ENCODE data around the gene CSPG4.
A peak's percentile ranks its signal among the peaks of the same experiment; 100 is the strongest.

Gene CSPG4

GRCh38 chr15:75662823-75663519, 49.7 kb downstream of the CSPG4 start:
- H3K27ac Mint-ChIP-seq: no peak overlapping the region

GRCh38 chr15:75661756-75662140, 50.9 kb downstream of the CSPG4 start:
- Mint-ChIP-seq H3K36me3 (ENCODE audit: low read depth) (no peaks in the 10 kb centered on the region), H3K4me3 (no peak overlapping the region), H3K27me3 (no peaks in the 10 kb centered on the region), H3K9me3 (no peaks in the 10 kb centered on the region), H3K27ac (no peak overlapping the region), H3K4me1 (ENCODE audit: low read depth) (no peaks in the 10 kb centered on the region)

More at GRCh38 chr15:75662823-75663519, 49.7 kb downstream of the CSPG4 start:
- Mint-ChIP-seq H3K4me1 (ENCODE audit: low read depth) (no peaks in the 10 kb centered on the region), H3K9me3 (no peaks in the 10 kb centered on the region), H3K36me3 (ENCODE audit: low read depth) (no peaks in the 10 kb centered on the region), H3K27me3 (no peaks in the 10 kb centered on the region), H3K4me3 (no peak overlapping the region)

- Mint-ChIP-seq H3K4me1 (ENCODE audit: low read depth) (no peaks in the 10 kb centered on the region), H3K4me3 (no peak overlapping the region), H3K27ac (no peak overlapping the region), H3K27me3 (no peaks in the 10 kb centered on the region), H3K9me3 (no peaks in the 10 kb centered on the region), H3K36me3 (ENCODE audit: low read depth) (no peaks in the 10 kb centered on the region)
These were observed 51.4 kb downstream of the CSPG4 start for GRCh38 chr15:75661100-75661755.

- no peak overlapping the region for H3K27ac Mint-ChIP-seq
- H3K4me1 Mint-ChIP-seq (ENCODE audit: low read depth): no peaks in the 10 kb centered on the region
- H3K36me3 Mint-ChIP-seq (ENCODE audit: low read depth): no peaks in the 10 kb centered on the region
- no peaks in the 10 kb centered on the region for H3K27me3 Mint-ChIP-seq
- no peaks in the 10 kb centered on the region for H3K9me3 Mint-ChIP-seq
- no peak overlapping the region for H3K4me3 Mint-ChIP-seq
These were observed 52.6 kb downstream of the CSPG4 start for GRCh38 chr15:75659928-75660645.

DNA sequence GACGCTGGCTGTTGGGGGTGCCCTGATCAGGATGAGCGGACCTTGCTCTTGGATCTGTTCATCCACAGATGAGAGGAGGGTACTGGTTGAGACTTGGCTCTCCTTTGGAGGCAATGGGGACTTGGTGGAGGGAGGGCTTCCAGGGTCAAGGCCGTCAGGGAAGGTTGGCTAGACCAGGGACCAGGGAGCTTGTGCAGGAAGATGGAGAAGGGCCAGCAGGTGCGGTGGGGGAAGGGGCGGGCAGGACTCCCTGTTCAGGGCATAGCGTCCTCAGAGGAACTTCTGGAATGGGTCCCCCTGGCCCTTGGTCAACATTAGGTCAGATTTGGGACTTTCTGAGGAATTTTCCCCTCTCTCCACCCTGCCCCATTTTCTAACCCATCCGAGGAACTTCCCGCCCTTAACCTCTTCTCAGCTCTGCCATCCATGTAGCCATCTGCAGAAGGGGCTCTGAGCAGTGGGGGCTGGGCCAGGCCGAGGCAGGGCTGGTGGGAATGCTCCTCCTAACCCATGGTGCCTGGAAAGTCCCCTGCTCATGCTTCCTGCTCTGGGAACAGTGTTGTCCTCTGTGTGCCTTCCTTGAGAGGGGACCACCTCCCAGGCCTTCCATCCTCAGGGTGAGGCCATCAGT, 53.4 kb downstream of the CSPG4 start:
- H3K4me3 Mint-ChIP-seq: no peak overlapping the region
- no peaks in the 10 kb centered on the region for H3K4me1 Mint-ChIP-seq (ENCODE audit: low read depth)
- no peaks in the 10 kb centered on the region for H3K9me3 Mint-ChIP-seq
- H3K27me3 Mint-ChIP-seq: no peaks in the 10 kb centered on the region
- H3K27ac Mint-ChIP-seq: no peak overlapping the region
- H3K36me3 Mint-ChIP-seq (ENCODE audit: low read depth): no peaks in the 10 kb centered on the region

DNA sequence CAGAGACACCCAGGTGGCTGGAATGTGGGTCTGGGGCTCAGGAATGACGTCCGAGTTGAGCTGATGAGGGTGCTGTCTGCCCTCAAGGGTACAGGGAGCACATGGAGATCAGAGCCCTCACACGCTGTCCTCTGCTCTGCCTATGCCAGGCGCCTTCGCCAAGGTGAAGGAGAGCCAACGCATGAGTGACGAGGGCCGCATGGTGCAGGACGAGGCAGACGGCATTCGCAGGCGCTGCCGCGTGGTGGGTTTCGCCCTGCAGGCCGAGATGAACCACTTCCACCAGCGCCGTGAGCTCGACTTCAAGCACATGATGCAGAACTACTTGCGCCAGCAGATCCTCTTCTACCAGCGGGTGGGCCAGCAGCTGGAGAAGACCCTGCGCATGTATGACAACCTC, 55.8 kb downstream of the CSPG4 start:
- no peak overlapping the region for H3K27ac Mint-ChIP-seq
- H3K4me1 Mint-ChIP-seq (ENCODE audit: low read depth): peaks cover 3% of the 10 kb centered on the region
- no peak overlapping the region for H3K4me3 Mint-ChIP-seq
- H3K36me3 Mint-ChIP-seq (ENCODE audit: low read depth): no peaks in the 10 kb centered on the region
- H3K9me3 Mint-ChIP-seq: no peaks in the 10 kb centered on the region
- no peaks in the 10 kb centered on the region for H3K27me3 Mint-ChIP-seq

DNA sequence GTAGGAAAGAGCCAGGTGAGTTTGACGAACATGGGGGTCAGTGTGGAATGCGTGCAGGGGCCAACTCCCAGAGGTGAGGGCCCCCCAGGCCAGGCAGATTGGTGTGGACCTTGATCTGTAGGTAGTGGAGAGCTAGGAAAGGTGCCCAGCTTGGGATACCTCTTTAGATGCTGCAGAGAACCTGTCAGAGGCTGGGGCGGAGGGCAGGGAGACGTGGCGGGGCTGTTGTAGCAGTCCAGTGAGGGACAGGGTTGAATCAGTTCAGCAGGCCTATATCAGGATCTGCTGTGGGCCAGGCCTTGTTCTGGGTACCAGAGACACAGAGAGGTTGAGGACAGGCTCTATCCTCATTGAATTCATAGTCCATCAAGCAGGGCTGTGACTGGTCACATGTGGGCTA, 56.3 kb downstream of the CSPG4 start:
- no peak overlapping the region for H3K4me3 Mint-ChIP-seq
- H3K4me1 Mint-ChIP-seq (ENCODE audit: low read depth): peaks cover 8% of the 10 kb centered on the region
- no peak overlapping the region for H3K27ac Mint-ChIP-seq
- no peaks in the 10 kb centered on the region for H3K9me3 Mint-ChIP-seq
- no peaks in the 10 kb centered on the region for H3K27me3 Mint-ChIP-seq
- H3K36me3 Mint-ChIP-seq (ENCODE audit: low read depth): no peaks in the 10 kb centered on the region

DNA sequence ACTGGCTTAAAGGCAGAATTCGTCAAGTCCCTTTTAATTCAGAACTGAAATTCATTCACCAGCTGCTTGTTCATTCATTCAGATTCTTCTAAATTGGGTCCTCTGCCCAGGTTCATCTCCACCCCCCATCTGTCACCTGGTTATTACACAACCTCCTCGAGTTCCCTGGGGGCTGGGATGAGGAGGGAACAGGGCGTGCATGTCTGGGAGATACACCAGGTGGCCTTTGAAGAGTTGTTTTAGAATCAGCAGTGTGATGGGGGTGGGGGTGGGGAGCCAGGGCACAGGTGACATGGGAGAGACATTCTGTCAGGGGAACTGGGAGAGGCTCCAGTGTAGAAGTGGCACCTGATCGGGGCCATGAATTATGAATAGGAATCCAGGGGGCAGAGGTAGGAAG, 56.7 kb downstream of the CSPG4 start:
- Mint-ChIP-seq H3K27ac (no peak overlapping the region), H3K27me3 (no peaks in the 10 kb centered on the region), H3K9me3 (no peaks in the 10 kb centered on the region), H3K4me1 (ENCODE audit: low read depth) (peaks cover 12% of the 10 kb centered on the region), H3K36me3 (ENCODE audit: low read depth) (no peaks in the 10 kb centered on the region), H3K4me3 (no peak overlapping the region)

- Mint-ChIP-seq H3K27me3 (no peaks in the 10 kb centered on the region), H3K9me3 (no peaks in the 10 kb centered on the region), H3K4me3 (no peak overlapping the region), H3K4me1 (ENCODE audit: low read depth) (peaks cover 25% of the 10 kb centered on the region), H3K27ac (no peak overlapping the region), H3K36me3 (ENCODE audit: low read depth) (no peaks in the 10 kb centered on the region)
These were observed 58.3 kb downstream of the CSPG4 start for GRCh38 chr15:75654201-75654907.

GRCh38 chr15:75653347-75653913, 59.2 kb downstream of the CSPG4 start:
- no peak overlapping the region for H3K27ac Mint-ChIP-seq
- no peak overlapping the region for H3K4me3 Mint-ChIP-seq
- H3K9me3 Mint-ChIP-seq: no peaks in the 10 kb centered on the region
- peaks cover 25% of the 10 kb centered on the region for H3K4me1 Mint-ChIP-seq (ENCODE audit: low read depth)
- H3K27me3 Mint-ChIP-seq: no peaks in the 10 kb centered on the region
- H3K36me3 Mint-ChIP-seq (ENCODE audit: low read depth): no peaks in the 10 kb centered on the region

GRCh38 chr15:75651810-75652543, 60.7 kb downstream of the CSPG4 start:
- H3K4me1 Mint-ChIP-seq (ENCODE audit: low read depth): peaks cover 25% of the 10 kb centered on the region
- H3K27me3 Mint-ChIP-seq: peaks cover under 1% of the 10 kb centered on the region
- H3K9me3 Mint-ChIP-seq: no peaks in the 10 kb centered on the region
- H3K27ac Mint-ChIP-seq: peak overlapping the region; percentile 28
- no peak overlapping the region for H3K4me3 Mint-ChIP-seq
- no peaks in the 10 kb centered on the region for H3K36me3 Mint-ChIP-seq (ENCODE audit: low read depth)

DNA sequence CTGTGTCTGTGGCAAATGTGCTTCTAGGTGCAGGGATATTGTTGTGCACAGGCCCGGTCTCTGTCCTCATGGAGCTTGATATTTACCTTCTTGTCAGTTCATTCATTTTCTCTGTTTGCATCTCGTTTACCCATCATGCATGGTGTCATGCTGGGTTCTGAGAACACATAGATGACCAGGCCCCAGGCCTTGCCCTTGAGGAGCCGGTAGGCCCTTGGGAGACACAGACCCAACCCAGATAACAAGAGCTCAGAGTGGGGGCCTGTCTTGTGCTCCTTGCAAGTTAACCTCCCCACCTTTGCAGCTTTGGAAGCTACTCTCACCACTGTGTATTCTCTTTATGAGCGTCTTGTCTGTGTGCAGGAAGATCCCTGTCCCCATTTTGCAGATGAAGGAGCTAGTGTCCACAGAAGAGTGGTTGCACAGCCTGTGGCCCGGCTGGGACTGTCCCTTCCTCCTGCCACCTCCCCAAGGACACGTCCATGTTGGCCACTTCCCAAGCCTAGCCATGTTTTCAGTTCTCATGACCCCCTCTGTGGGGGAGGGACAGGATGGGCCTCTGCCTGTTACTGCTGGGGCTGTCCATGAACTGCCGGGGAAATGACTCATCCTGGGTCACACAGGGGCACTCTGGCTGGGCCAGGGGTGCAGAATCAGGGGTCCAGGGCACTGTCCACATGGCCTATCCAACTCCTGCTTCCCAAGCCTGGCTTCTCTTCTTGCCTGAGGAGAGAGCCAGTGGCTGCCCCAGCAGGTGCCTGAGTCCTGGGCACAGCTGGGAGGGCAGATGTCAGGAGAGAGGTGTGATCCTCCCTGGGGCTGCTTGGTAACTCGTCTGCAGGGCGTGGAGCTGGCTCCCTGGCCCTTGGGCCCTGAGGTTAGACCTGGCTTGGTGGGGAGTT, 61.5 kb downstream of the CSPG4 start:
- Mint-ChIP-seq H3K9me3 (no peaks in the 10 kb centered on the region), H3K4me3 (no peak overlapping the region), H3K4me1 (ENCODE audit: low read depth) (peaks cover 33% of the 10 kb centered on the region), H3K27me3 (peaks cover 8% of the 10 kb centered on the region), H3K27ac (no peak overlapping the region), H3K36me3 (ENCODE audit: low read depth) (no peaks in the 10 kb centered on the region)

DNA sequence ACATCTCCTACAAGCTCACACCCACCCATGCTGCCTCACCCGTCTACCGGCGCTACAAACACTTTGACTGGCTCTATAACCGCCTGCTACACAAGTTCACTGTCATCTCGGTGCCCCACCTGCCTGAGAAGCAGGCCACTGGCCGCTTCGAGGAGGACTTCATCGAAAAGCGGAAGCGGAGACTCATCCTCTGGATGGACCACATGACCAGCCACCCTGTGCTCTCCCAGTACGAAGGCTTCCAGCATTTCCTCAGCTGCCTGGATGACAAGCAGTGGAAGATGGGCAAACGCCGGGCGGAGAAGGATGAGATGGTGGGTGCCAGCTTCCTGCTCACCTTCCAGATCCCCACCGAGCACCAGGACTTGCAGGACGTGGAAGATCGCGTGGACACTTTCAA, 62.8 kb downstream of the CSPG4 start:
- Mint-ChIP-seq H3K27me3 (peaks cover 9% of the 10 kb centered on the region), H3K9me3 (no peaks in the 10 kb centered on the region), H3K27ac (no peak overlapping the region), H3K36me3 (ENCODE audit: low read depth) (no peaks in the 10 kb centered on the region), H3K4me1 (ENCODE audit: low read depth) (peaks cover 35% of the 10 kb centered on the region), H3K4me3 (peak overlapping the region; percentile 49)

Data from stimulated activated naive CD8-positive, alpha-beta T cell treated with anti-CD3 and anti-CD28 coated beads, Interleukin-15, Interleukin-2, amounts not matched to agents 100 ng/mL and 50 ng/mL, for 24 hours (primary cell).